Measurements from ENCODE around the gene SH2D7. TPM values are rescaled to one million over a fixed set of nuclear protein-coding genes. Genes with fewer than 3 reads are reported as not detected.

Gene SH2D7
- total and polyA plus RNA-seq, 2 donors (not counting 3 experiments of a cell fraction or from before 2014, with no cell fraction given) = not detected

DNA sequence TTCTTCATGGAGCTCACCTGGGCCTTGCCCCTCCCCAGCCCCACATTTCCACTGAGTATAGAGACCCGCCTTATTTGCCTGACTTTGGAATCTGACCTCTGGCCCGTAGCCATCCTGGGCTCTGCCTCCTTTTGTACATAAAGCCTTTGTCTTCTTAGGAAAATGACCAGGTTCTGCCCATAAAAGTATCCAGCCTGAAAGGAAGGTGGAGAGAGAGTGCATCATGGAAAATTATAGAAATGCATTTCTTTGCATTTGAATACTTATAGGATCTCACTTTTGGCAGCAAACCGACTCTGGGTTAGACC is 3.6 kb upstream of the SH2D7 start:
- FAIRE-seq (peak; percentile 18), DNase-seq (ENCODE audit: low read depth, low spot score) (no peak)
- no peaks in the 10 kb centered on the region for H3K9me1 ChIP-seq (replicated peaks; ENCODE audit: control insufficient read depth, extremely low read depth, insufficient read depth, low read length)
- CTCF ChIA-PET = interaction anchor here (1.2 to 1.6 kb wide), 2 partner anchors 20 to 123 kb away, joined by 3 to 8 read pairs; no protein-coding TSS in a partner anchor
- no peaks in the 10 kb centered on the region for H3K36me3 ChIP-seq (ENCODE audit: control insufficient read depth in 2 of 2, extremely low read depth in 1 of 2, insufficient read depth in 2 of 2, low read length in 2 of 2)
- H4K20me1 ChIP-seq (replicated peaks; ENCODE audit: control insufficient read depth, extremely low read depth, insufficient read depth, low read length) = no peaks in the 10 kb centered on the region
- TF ChIP-seq FOS (IDR thresholded peaks at IDR 0.05; ENCODE audit: borderline replicate concordance, insufficient read depth, low read length) = no peak
- TF ChIP-seq, protein P1, sequence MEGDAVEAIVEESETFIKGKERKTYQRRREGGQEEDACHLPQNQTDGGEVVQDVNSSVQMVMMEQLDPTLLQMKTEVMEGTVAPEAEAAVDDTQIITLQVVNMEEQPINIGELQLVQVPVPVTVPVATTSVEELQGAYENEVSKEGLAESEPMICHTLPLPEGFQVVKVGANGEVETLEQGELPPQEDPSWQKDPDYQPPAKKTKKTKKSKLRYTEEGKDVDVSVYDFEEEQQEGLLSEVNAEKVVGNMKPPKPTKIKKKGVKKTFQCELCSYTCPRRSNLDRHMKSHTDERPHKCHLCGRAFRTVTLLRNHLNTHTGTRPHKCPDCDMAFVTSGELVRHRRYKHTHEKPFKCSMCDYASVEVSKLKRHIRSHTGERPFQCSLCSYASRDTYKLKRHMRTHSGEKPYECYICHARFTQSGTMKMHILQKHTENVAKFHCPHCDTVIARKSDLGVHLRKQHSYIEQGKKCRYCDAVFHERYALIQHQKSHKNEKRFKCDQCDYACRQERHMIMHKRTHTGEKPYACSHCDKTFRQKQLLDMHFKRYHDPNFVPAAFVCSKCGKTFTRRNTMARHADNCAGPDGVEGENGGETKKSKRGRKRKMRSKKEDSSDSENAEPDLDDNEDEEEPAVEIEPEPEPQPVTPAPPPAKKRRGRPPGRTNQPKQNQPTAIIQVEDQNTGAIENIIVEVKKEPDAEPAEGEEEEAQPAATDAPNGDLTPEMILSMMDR (IDR thresholded peaks at IDR 0.05; ENCODE audit: extremely low read depth in 1 of 2, insufficient read depth in 1 of 2, low read depth in 1 of 2, low read length in 2 of 2) = no peak
- no peak for TF ChIP-seq GATA2 (IDR thresholded peaks at IDR 0.05; ENCODE audit: insufficient read depth, insufficient read length, low read depth, low read length)
- TF ChIP-seq, protein P2, sequence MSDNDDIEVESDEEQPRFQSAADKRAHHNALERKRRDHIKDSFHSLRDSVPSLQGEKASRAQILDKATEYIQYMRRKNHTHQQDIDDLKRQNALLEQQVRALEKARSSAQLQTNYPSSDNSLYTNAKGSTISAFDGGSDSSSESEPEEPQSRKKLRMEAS (IDR thresholded peaks at IDR 0.05; ENCODE audit: insufficient read depth, insufficient read length) = no peak
- TF ChIP-seq JUN (IDR thresholded peaks at IDR 0.05; ENCODE audit: borderline replicate concordance, insufficient read depth, insufficient read length, low read depth) = no peak
- no peak for TF ChIP-seq MYC (IDR thresholded peaks at IDR 0.05; ENCODE audit: low read depth, low read length)
- TF ChIP-seq EZH2 (IDR thresholded peaks at IDR 0.05; ENCODE audit: borderline replicate concordance, low read depth, low read length, severe bottlenecking) = no peak
- no peak for TF ChIP-seq POLR2AphosphoS5 (IDR thresholded peaks at IDR 0.05; ENCODE audit: insufficient read depth, low read depth, low read length)
- TF ChIP-seq POLR2A (IDR thresholded peaks at IDR 0.05; ENCODE audit: low read depth, low read length) = no peak
- dilution Hi-C loops (cut with MboI; ENCODE audit: extremely low pct_ligation_motif_present, low sequenced_read_pairs) (no loop called here), intact Hi-C loops (cut with micrococcal nuclease) (no loop called here)
- no TSS peak for BruUV-seq (replicated peaks)
- H3K9me3 ChIP-seq (replicated peaks; ENCODE audit: control insufficient read depth, insufficient read depth, low read length) = no peaks in the 10 kb centered on the region
- H3K4me3 ChIP-seq (replicated peaks in 1 of 3; ENCODE audit: insufficient read depth in 1 of 3, low read depth in 1 of 3, low read length in 3 of 3) = no peak overlapping the region
- no peaks in the 10 kb centered on the region for H3K79me2 ChIP-seq (ENCODE audit: control insufficient read depth, insufficient read depth, low read length)
- H3K4me1 ChIP-seq (ENCODE audit: control insufficient read depth, extremely low read depth, insufficient read depth, low read length) = no peaks in the 10 kb centered on the region
- peaks cover under 1 to 7% of the 10 kb centered on the region in 2 experiments for H3K27me3 ChIP-seq (ENCODE audit: control insufficient read depth in 2 of 2, insufficient read depth in 2 of 2, low read length in 2 of 2)
- POLR2A ChIA-PET = no interaction called here
- H3K9ac ChIP-seq (replicated peaks; ENCODE audit: extremely low read depth, insufficient read depth, low read length) = no peak overlapping the region
- H3K4me2 ChIP-seq (ENCODE audit: insufficient read depth, low read length) = no peak overlapping the region
- H3K27ac ChIP-seq (ENCODE audit: insufficient read depth, low read depth, low read length) = no peak overlapping the region
- H2AFZ ChIP-seq (ENCODE audit: low read depth, low read length) = no peak overlapping the region
